ENCODE measurements around the gene FBXL13. TPM values are rescaled to one million over a fixed set of nuclear protein-coding genes. Genes with fewer than 3 reads are reported as not detected.

FBXL13 gene
- total RNA-seq, 1 experiment from 2014 or later = 2.5 TPM

- CTCF ChIA-PET = no interaction called here
- Histone ChIP-seq H3K36me3 (ENCODE audit: control insufficient read depth, insufficient read depth, low read length) (no peaks in the 10 kb centered on the region), H3K4me1 (ENCODE audit: control insufficient read depth, insufficient read depth, low read length) (peaks cover 4% of the 10 kb centered on the region; the same call in 1 of the 2 replicates), H3K27ac (ENCODE audit: low read length) (peak overlapping the region; percentile 31; the same call in 1 of the 2 replicates), H3K4me3 (ENCODE audit: low read depth in 2 of 2, low read length in 2 of 2) (no peak overlapping the region), H3K9me3 (ENCODE audit: control insufficient read depth, insufficient read depth, low read depth, low read length) (no peaks in the 10 kb centered on the region), H3K27me3 (ENCODE audit: control insufficient read depth, insufficient read depth, low read length) (no peaks in the 10 kb centered on the region)
- TF ChIP-seq CTCF (IDR thresholded peaks at IDR 0.05) = no peak
- DNase-seq (ENCODE audit: low read depth, low spot score) (no peak), ATAC-seq (no peak)
- in situ Hi-C loops (cut with HindIII; ENCODE audit: low pct_unique_long_range_greater_than_20kb, low sequenced_read_pairs) (no loop called here), intact Hi-C loops (cut with micrococcal nuclease; ENCODE audit: unreplicated experiment) (no loop called here)
- BruUV-seq (replicated peaks) = no TSS peak
- POLR2A ChIA-PET = no interaction called here
These were observed 207.9 kb downstream of the FBXL13 start for GRCh38 chr7:102866535-102867215.

- BruUV-seq (replicated peaks) = no TSS peak
- ATAC-seq = no peak
- peak overlapping the region; percentile 45; the same call in 1 of the 2 replicates for H3K27ac ChIP-seq (ENCODE audit: low read length)
- ChIA-PET CTCF (no interaction called here), POLR2A (no interaction called here)
- DNase-seq (ENCODE audit: low read depth, low spot score) = no peak
- TF ChIP-seq REST (IDR thresholded peaks at IDR 0.05; ENCODE audit: insufficient read depth in 1 of 2, low read depth in 2 of 2, low read length in 1 of 2) = no peak
- TF ChIP-seq TCF7L2 (IDR thresholded peaks at IDR 0.05; ENCODE audit: low read depth, low read length) = no peak
- no peak for TF ChIP-seq POLR2AphosphoS5 (IDR thresholded peaks at IDR 0.05; ENCODE audit: low read depth, low read length)
- no peak for TF ChIP-seq CTCF (IDR thresholded peaks at IDR 0.05)
- TF ChIP-seq SIN3A (IDR thresholded peaks at IDR 0.05; ENCODE audit: borderline replicate concordance, insufficient read depth, low read depth, low read length) = no peak
- in situ Hi-C loops (cut with HindIII; ENCODE audit: low pct_unique_long_range_greater_than_20kb, low sequenced_read_pairs) = no loop called here
- H3K4me3 ChIP-seq (ENCODE audit: low read depth in 2 of 2, low read length in 2 of 2) = no peak overlapping the region
- H3K27me3 ChIP-seq (ENCODE audit: control insufficient read depth, insufficient read depth, low read length) = no peaks in the 10 kb centered on the region
- no peaks in the 10 kb centered on the region for H3K36me3 ChIP-seq (ENCODE audit: control insufficient read depth, insufficient read depth, low read length)
- intact Hi-C loops (cut with micrococcal nuclease; ENCODE audit: unreplicated experiment) = no loop called here
- H3K4me1 ChIP-seq (ENCODE audit: control insufficient read depth, insufficient read depth, low read length) = peaks cover 4% of the 10 kb centered on the region; the same call in 1 of the 2 replicates
- H3K9me3 ChIP-seq (ENCODE audit: control insufficient read depth, insufficient read depth, low read depth, low read length) = no peaks in the 10 kb centered on the region
These were observed 209.6 kb downstream of the FBXL13 start for GRCh38 chr7:102864958-102865357.
